Vagina (tissue), 2 donors: ENCODE measurements around the gene PRMT7. TPM values are rescaled to one million over a fixed set of nuclear protein-coding genes. Genes with fewer than 3 reads are reported as not detected.

Source experiments
- DNase-seq, 2 donors: peaks; one replicate each; pipeline ENCODE4 v3.0.0-alpha.2; 2017; ENCODE audit errors: extremely low spot score in 2 of 2
- H3K27ac ChIP-seq: fragments of 200-600 bp; sonication (generic); one replicate; pipeline ENCODE4 v1.5.1; 2019
- H3K27me3 ChIP-seq: fragments of 200-600 bp; sonication (generic); one replicate; pipeline ENCODE4 v1.5.1; 2019
- H3K36me3 ChIP-seq, 2 donors: fragments of 200-600 bp; sonication (generic); one replicate each; pipeline ENCODE4 v1.5.1; 2017 to 2019
- H3K4me1 ChIP-seq: fragments of 200-600 bp; sonication (generic); one replicate; pipeline ENCODE4 v1.5.1; 2019
- H3K4me3 ChIP-seq, 2 donors: fragments of 200-600 bp; sonication (generic); 1 replicate in 1 of 2; 2 replicates in 1 of 2; pipeline ENCODE4 v1.5.1; 2016 to 2019
- H3K9me3 ChIP-seq: fragments of 200-600 bp; sonication (generic); one replicate; pipeline ENCODE4 v1.5.1; 2019
- POLR2A ChIP-seq, 2 donors: fragments of 450-650 bp; IDR thresholded peaks; one replicate each; pipeline ENCODE4 v1.6.1; 2017; ENCODE audit warnings: antibody characterized with exemption in 2 of 2, mild to moderate bottlenecking in 2 of 2, moderate library complexity in 2 of 2
- POLR2AphosphoS5 ChIP-seq, 2 donors: sonication (generic); formaldehyde crosslinking; IDR thresholded peaks; one replicate each; pipeline ENCODE4 v1.9.0; 2017; ENCODE audit warnings: antibody characterized with exemption in 2 of 2, mild to moderate bottlenecking in 2 of 2, low read depth in 1 of 2; ENCODE audit not compliant: insufficient read depth in 1 of 2
- intact Hi-C: fragments of 100-400 bp; cut with DNase I; formaldehyde crosslinking; loops from one replicate; pipeline ENCODE4 v1.15.1; 2023
- total RNA-seq: library from RNA; depleted of rRNA; stranded (reverse); fragments of >200 nt; gene quantifications from one replicate; pipeline ENCODE4 v1.2.3, GENCODE V29; 2016
- TF ChIP-seq, protein P1 (sequence below), 3 experiments: fragments of 450-650 bp in 2 of 3; fragments of 200-600 bp in 1 of 3; sonication (generic) in 1 of 3; IDR thresholded peaks; one replicate each; pipeline ENCODE4 v1.5.1; 2017 to 2019; ENCODE audit warnings: antibody characterized with exemption in 3 of 3, mild to moderate bottlenecking in 2 of 3, moderate library complexity in 2 of 3

PRMT7 gene
- total RNA-seq, 1 donor from 2014 or later = 47.9 TPM

DNA sequence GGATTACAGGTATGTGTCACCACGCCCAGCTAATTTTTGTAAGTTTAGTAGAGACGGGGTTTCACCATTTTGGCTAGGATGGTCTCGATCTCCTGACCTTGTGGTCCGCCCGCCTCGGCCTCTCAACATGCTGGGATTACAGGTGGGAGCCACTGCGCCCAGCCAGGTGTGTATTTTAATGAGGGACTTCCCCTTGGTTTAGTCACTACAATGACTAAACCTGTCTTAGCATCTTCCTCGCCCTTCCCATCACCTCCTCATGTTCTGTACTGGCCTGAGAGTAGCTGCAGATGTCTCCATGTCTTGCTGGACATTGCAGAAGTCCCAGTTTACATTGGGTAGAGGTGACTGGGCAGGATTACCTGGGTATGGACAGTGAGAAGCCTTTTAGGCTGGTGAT is 36.9 kb upstream of the PRMT7 start:
- intact Hi-C loops = no loop called here
- no peak for TF ChIP-seq POLR2A (IDR thresholded peaks at IDR 0.05)
- TF ChIP-seq POLR2AphosphoS5 (IDR thresholded peaks at IDR 0.05; ENCODE audit: insufficient read depth in 1 of 2, low read depth in 1 of 2) = no peak
- TF ChIP-seq, protein P1, sequence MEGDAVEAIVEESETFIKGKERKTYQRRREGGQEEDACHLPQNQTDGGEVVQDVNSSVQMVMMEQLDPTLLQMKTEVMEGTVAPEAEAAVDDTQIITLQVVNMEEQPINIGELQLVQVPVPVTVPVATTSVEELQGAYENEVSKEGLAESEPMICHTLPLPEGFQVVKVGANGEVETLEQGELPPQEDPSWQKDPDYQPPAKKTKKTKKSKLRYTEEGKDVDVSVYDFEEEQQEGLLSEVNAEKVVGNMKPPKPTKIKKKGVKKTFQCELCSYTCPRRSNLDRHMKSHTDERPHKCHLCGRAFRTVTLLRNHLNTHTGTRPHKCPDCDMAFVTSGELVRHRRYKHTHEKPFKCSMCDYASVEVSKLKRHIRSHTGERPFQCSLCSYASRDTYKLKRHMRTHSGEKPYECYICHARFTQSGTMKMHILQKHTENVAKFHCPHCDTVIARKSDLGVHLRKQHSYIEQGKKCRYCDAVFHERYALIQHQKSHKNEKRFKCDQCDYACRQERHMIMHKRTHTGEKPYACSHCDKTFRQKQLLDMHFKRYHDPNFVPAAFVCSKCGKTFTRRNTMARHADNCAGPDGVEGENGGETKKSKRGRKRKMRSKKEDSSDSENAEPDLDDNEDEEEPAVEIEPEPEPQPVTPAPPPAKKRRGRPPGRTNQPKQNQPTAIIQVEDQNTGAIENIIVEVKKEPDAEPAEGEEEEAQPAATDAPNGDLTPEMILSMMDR (IDR thresholded peaks at IDR 0.05) = no peak
- Histone ChIP-seq H3K4me3 (no peak overlapping the region), H3K27me3 (no peaks in the 10 kb centered on the region), H3K4me1 (peaks cover 28% of the 10 kb centered on the region), H3K27ac (no peak overlapping the region), H3K9me3 (no peaks in the 10 kb centered on the region), H3K36me3 (peaks cover 0 to 10% of the 10 kb centered on the region in 2 donors)
- DNase-seq = no peak

DNA sequence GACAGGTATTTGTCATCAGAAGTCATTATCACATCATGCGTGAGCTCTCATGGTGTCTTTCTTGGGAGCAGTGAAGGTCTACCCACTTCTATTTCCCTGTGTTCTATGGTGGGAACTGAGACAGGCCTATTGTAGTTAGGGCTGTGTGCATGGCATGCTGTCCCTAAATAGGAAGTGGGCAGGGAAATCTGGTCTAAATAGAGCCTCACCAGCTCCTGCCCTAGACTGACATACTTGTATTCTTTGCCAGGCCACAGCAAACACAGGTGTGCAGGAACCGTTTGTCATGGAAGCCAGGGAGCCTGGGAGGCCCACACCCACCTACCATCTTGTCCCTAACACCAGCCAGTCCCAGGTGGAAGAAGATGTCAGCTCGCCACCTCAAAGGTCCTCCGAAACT is 36.4 kb upstream of the PRMT7 start:
- intact Hi-C loops = no loop called here
- H3K27ac ChIP-seq = no peak overlapping the region
- no peak for DNase-seq

DNA sequence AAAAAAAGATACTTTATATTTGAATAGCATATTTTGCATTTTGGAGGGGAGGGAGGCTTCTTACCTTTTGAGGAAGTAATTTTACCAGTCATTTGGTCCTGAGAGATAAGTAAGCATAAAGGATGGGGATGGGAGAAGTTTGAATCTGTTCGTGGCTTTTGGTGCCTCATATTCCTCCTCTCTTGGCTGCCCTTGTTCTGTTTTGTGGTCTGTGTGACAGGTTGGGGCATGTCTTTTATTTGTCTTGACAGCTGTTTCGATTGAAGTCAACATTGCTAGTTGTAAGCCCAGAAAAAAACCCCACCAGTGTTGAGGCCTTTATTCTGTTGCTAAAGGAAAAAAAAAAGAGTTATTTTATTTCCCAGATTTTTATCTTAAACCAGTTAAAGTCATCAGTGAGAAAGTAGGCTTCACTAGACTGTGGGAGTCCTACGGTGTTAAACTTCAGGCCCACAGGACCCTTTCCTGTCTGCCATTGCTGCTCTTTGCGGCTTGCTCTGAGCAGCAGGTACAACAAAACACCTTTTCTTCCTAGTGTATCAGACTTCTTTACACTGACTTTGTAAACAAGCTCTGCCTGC is 35.1 kb upstream of the PRMT7 start:
- Histone ChIP-seq H3K27ac (no peak overlapping the region), H3K36me3 (peaks cover 0 to 10% of the 10 kb centered on the region in 2 donors), H3K4me1 (peaks cover 28% of the 10 kb centered on the region), H3K27me3 (no peaks in the 10 kb centered on the region), H3K9me3 (no peaks in the 10 kb centered on the region), H3K4me3 (no peak overlapping the region)
- intact Hi-C loops = no loop called here
- DNase-seq = no peak
- no peak for TF ChIP-seq POLR2AphosphoS5 (IDR thresholded peaks at IDR 0.05; ENCODE audit: insufficient read depth in 1 of 2, low read depth in 1 of 2)
- no peak for TF ChIP-seq POLR2A (IDR thresholded peaks at IDR 0.05)
- TF ChIP-seq, protein P1 (IDR thresholded peaks at IDR 0.05) = no peak

More for the DNA sequence above, 36.4 kb upstream of the PRMT7 start:
- Histone ChIP-seq H3K9me3 (no peaks in the 10 kb centered on the region), H3K36me3 (peaks cover 0 to 10% of the 10 kb centered on the region in 2 donors), H3K4me3 (no peak overlapping the region), H3K4me1 (peaks cover 28% of the 10 kb centered on the region), H3K27me3 (no peaks in the 10 kb centered on the region)
- TF ChIP-seq, protein P1 (IDR thresholded peaks at IDR 0.05) = no peak
- TF ChIP-seq POLR2A (IDR thresholded peaks at IDR 0.05) (no peak), POLR2AphosphoS5 (IDR thresholded peaks at IDR 0.05; ENCODE audit: insufficient read depth in 1 of 2, low read depth in 1 of 2) (no peak)

DNA sequence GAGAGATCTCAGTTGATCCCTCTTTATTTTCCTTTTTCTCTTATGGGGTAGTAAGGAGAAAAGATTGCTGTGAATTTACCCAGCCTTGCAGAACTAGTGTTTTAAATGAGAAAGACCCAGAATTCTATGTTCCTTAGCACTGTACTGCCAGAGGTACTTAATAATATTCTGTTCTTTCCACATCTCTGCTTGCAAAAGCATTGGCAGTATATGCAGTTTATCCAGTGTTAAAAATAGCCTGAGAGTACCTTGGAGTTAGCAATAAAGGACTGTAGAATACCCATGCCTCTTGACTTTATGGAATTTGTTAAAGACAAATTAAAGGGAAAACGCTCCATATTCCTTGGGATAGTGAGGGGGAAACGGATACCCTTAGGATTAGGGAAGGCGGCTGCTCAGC is 34.6 kb upstream of the PRMT7 start:
- no peak for DNase-seq
- Histone ChIP-seq H3K9me3 (no peaks in the 10 kb centered on the region), H3K36me3 (peaks cover 0 to 10% of the 10 kb centered on the region in 2 donors), H3K4me1 (peaks cover 27% of the 10 kb centered on the region), H3K27ac (peak overlapping the region; percentile 6), H3K4me3 (no peak overlapping the region), H3K27me3 (no peaks in the 10 kb centered on the region)
- intact Hi-C loops = no loop called here
- TF ChIP-seq POLR2A (IDR thresholded peaks at IDR 0.05) (no peak), POLR2AphosphoS5 (IDR thresholded peaks at IDR 0.05; ENCODE audit: insufficient read depth in 1 of 2, low read depth in 1 of 2) (no peak)
- TF ChIP-seq, protein P1 (IDR thresholded peaks at IDR 0.05) = no peak

DNA sequence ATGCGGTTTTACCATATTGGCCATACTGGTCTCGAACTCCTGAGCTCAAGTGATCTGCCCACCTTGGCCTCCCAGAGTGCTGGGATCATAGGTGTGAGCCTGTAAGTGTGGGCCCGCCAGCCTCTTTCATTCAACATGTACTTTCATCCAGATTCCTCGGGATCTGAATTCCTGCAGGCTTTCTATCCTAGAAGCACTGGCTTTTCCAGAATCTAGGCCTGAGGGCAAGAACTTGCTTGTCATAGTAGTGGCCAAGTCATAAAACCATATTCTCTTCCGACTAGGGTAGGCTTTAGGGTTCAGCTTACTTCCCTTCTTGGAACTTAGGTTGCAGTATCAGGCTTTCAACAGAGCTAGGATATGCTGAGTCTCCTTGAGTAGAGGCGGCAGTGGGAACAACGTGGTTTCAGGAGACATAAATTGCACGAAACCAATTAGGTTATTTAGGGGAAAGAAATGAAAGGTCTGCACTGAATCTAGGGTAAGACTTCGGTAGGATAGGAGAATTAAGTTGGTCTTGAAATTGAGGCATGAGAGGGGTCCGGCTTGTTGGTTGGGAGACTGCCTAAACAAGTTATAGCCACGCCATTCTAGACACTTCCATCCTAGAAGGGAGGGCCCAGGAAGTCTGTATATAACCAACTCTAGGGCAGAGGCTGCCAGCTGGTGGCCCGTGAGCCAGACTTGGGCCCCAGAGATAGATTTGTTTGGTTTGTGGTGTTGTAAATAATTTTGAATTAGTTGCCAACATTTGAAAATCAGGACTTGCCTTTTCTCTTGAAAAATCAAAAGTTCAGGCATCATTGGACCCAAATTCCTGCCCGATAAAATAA is 30.9 kb upstream of the PRMT7 start:
- no peak overlapping the region for H3K4me3 ChIP-seq
- H3K27me3 ChIP-seq = no peaks in the 10 kb centered on the region
- H3K36me3 ChIP-seq = peaks cover 0 to 3% of the 10 kb centered on the region in 2 donors
- DNase-seq = no peak
- H3K27ac ChIP-seq = no peak overlapping the region
- intact Hi-C loops = no loop called here
- no peaks in the 10 kb centered on the region for H3K9me3 ChIP-seq
- TF ChIP-seq POLR2AphosphoS5 (IDR thresholded peaks at IDR 0.05; ENCODE audit: insufficient read depth in 1 of 2, low read depth in 1 of 2) (no peak), POLR2A (IDR thresholded peaks at IDR 0.05) (no peak)
- TF ChIP-seq, protein P1 (IDR thresholded peaks at IDR 0.05) = no peak
- H3K4me1 ChIP-seq = peaks cover 33% of the 10 kb centered on the region
